GM19238 (cell line): ENCODE measurements around the gene HIRA.

ENCODE experiments used
- DNase-seq: peaks from one replicate; pipeline ENCODE4 v3.0.0; 2011; ENCODE audit warnings: low spot score; ENCODE audit not compliant: insufficient read length

Gene HIRA

GRCh38 chr22:19357270-19358105, 74.0 kb downstream of the HIRA start:
- DNase-seq: no peak

GRCh38 chr22:19356708-19357269, 74.7 kb downstream of the HIRA start:
- DNase-seq: no peak

GRCh38 chr22:19355413-19356157, 75.9 kb downstream of the HIRA start:
- no peak for DNase-seq

GRCh38 chr22:19354201-19354600, 77.3 kb downstream of the HIRA start:
- no peak for DNase-seq

GRCh38 chr22:19353363-19354131, 78.0 kb downstream of the HIRA start:
- DNase-seq: no peak

GRCh38 chr22:19352766-19353165, 78.8 kb downstream of the HIRA start:
- DNase-seq: no peak

GRCh38 chr22:19352217-19352616, 79.3 kb downstream of the HIRA start:
- DNase-seq: no peak

- no peak for DNase-seq
These were observed 79.9 kb downstream of the HIRA start for GRCh38 chr22:19351604-19352003.

GRCh38 chr22:19350947-19351346, 80.6 kb downstream of the HIRA start:
- DNase-seq: no peak

- DNase-seq: no peak
These were observed 81.1 kb downstream of the HIRA start for GRCh38 chr22:19350476-19350859.

- no peak for DNase-seq
These were observed 81.6 kb downstream of the HIRA start for GRCh38 chr22:19349778-19350475.

GRCh38 chr22:19346677-19347265, 84.8 kb downstream of the HIRA start:
- no peak for DNase-seq

- DNase-seq: no peak
These were observed 87.1 kb downstream of the HIRA start for GRCh38 chr22:19344420-19344819.

GRCh38 chr22:19343470-19343869, 88.1 kb downstream of the HIRA start:
- no peak for DNase-seq

- no peak for DNase-seq
These were observed 90.0 kb downstream of the HIRA start for GRCh38 chr22:19341500-19341899.

- DNase-seq: no peak
These were observed 94.4 kb downstream of the HIRA start for GRCh38 chr22:19337137-19337536.

GRCh38 chr22:19336133-19337075, 95.1 kb downstream of the HIRA start:
- DNase-seq: no peak

- DNase-seq: no peak
These were observed 99.6 kb downstream of the HIRA start for GRCh38 chr22:19331975-19332374.

GRCh38 chr22:19331474-19331873, 100.1 kb downstream of the HIRA start:
- no peak for DNase-seq
